ENCODE data around the gene QRFP.

DNA sequence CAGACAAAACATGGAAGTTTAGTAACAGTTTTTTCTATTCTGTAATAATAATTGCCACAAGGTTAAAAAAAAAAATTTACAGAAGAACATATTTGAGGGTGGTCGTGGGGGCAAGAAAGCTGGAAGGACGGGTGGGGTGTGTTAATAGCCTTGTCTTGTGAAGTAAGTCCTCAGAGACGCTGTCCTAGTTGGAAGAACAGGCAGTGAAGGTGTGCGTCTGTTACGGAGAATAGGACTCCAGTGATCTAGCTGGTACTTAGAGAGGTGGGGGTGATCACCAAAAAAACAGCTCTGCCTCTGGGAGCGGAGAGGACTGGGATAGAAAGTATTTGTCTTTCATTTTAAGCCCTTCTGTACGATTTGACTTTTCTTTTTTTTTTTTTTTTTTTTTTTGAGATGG lies 43.8 kb downstream of the QRFP start:
- TF ChIP-seq CTCF (IDR thresholded peaks at IDR 0.05) (no peak), POLR2A (IDR thresholded peaks at IDR 0.05) (no peak)

Measured in suprapubic skin (tissue), 3 donors.